IPS-11a (cell line): ENCODE data around the gene ANGPTL8.

ENCODE experiments used
- H3K4me3 ChIP-seq: one replicate; pipeline ENCODE4 v1.5.1; 2013; ENCODE audit warnings: low read depth, low read length, control low read depth

The ANGPTL8 gene

DNA sequence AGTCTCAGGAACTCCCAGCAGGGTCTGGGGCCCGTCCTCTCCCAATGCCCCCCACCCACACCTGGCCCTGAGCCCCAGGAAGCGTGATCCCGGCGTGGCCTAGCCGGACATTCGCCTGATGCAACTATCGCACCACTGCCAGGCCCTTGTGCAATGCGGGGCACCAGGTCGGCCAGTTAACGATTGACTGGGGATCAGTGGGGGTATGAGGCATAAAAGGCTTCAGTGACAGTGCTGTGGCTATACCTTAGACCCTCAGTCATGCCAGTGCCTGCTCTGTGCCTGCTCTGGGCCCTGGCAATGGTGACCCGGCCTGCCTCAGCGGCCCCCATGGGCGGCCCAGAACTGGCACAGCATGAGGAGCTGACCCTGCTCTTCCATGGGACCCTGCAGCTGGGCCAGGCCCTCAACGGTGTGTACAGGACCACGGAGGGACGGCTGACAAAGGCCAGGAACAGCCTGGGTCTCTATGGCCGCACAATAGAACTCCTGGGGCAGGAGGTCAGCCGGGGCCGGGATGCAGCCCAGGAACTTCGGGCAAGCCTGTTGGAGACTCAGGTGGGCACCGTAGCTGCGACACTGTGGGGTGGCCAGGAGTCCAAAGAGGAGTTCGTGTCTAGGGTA, at the start of gene ANGPTL8:
TSS of gene ANGPTL8 (plus strand) at position 243 of the 624 bp plus-strand sequence. CDS start at position 262, 19 bp downstream.
- no peak within 1 kb of the TSS for H3K4me3 ChIP-seq

DNA sequence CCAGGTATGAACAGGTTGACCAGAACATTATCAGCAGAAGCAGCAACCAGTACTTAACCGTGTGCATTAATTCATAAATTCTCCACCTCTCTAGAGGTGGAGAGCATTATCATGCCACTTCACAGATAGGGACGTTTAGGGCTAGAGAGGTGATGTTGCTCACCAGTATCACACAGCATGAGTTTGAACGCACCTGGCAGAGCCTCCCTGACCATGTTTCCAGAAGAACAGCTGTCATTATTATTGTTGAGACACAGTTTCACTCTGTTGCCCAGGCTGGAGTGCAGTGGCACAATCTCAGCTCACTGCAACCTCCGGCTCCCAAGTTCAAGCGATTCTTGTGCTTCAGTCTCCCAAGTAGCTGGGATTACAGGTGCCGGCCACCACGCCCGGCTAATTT, 48.9 kb upstream of the ANGPTL8 start:
- H3K4me3 ChIP-seq = no peak overlapping the region

DNA sequence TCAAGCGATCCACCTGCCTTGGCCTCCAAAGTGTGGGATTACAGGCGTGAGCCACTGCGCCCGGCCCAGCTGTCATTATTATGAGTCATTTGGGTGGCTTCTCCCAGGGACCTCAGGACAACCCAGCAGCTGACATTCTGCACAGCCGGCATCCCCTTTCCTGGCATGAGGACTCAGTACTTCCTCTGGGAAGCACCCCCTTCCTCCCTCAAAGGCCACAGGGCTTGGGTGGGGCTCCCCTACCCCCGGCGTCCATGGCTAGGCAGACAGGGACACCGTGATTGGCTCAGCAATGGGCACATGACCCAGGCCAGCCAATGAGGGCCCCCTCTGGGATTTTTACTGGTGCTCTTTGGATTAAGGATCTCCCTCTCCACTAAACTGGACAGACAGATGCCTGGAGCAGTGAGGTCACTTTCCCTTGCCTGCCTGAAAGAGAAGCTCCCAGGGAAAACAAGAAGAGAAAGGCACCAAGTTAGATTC, 48.1 kb upstream of the ANGPTL8 start:
- no peak overlapping the region for H3K4me3 ChIP-seq

DNA sequence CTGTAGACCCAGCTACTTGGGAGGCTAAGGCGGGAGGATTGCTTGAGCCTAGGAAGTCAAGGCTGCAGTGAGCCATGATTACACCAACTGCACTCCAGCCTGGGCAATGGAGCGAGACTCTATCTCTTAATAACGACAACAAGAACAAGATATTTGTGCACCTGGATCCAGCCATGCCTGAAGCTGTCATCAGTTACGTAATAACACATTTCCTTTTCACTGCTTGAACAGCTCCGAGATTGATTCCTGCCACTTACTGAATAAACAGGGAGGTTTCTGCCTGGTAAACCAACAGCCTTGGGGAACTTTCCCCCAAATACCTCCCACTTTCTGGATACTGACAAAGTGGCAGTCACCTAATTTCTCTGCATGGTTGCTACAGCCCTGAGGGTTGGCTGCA, 47.5 kb upstream of the ANGPTL8 start:
- no peak overlapping the region for H3K4me3 ChIP-seq

GRCh38 chr19:11192957-11193939, 46.2 kb upstream of the ANGPTL8 start:
- no peak overlapping the region for H3K4me3 ChIP-seq

DNA sequence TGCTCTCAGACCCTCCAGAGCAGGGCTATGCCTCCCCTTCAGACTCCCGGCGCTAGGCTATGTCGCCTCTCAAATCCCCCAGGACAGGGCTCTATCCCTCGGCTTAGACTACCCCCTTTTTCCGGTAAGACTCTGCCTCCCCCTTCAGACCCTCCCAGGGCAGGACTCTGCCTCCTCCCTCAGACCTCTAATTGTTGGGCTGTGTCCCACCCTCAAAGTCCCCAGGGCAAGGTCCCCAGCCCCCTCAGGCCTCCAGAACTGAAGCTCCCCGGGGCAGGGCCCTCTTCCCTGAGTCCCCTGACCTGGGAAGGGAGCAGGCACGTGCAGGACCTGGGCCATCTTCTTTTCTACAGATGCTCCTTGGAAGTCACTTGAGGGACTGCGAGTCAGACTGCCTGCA, 45.2 kb upstream of the ANGPTL8 start:
- no peak overlapping the region for H3K4me3 ChIP-seq

GRCh38 chr19:11194656-11195558, 44.5 kb upstream of the ANGPTL8 start:
- H3K4me3 ChIP-seq = no peak overlapping the region

DNA sequence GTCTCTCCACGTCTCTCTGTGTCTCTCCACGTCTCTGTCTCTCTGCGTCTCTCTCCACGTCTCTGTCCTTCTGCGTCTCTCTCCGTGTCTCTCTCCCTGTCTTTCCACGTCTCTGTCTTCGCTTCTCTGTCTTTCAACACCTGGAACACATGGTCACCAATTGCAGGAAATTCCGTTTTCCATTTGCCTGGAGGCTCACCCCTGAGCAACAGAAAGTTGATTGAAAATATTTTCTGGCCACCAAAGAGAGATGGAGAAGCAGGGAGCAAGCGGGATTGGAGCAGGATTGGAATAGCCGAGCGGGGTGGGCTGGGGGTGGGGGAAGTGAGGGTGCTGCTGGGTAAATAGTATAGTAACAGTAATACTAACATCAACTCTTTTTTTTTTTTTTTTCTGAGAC, 43.7 kb upstream of the ANGPTL8 start:
- no peak overlapping the region for H3K4me3 ChIP-seq

- peak overlapping the region; percentile 85 for H3K4me3 ChIP-seq
Observed at GRCh38 chr19:11196406-11197287, 42.8 kb upstream of the ANGPTL8 start.

DNA sequence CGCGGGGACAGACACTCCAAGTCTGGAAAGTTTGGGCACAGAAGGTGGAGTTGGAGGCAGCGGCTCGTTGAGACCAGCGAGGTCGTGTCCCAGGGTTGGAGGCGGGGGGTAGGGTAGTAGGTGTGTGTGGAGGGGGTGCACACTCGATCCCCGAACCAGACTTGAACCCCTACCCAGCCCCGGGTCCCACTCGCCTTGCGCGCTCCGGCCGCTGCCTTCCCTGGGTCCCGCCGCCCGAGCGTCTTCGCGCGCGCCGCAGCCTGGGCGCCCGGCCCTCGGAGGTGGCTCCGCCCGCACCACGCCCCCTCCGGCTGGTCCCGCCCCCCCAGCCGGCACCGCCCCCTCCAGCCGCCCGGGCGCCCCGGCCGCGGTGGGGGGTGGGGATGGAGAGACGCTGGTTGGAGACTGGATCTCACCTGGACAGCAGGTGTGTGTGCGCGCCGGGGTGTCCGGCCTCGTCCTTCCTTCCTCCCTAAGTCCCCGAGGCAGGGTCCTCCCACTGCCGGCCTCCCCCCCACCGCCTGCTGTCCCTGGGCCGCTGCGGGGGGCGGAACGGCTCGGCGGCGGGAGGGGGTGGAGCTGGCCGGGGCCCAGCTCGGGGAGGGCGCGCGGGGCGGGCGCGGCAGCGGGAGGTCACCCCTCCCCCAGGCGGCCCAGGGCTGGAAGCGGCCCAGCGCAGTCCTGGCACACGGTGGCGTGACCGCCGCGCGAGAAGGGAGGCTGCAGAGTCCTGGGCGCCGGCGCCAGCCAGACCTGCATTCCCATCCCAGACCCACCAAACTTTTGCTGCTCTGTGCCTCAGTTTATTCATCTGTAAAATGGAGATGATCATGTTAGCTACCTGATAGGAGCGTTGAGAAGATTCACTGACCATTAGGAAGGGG, 41.9 kb upstream of the ANGPTL8 start, which contains the start of gene KANK2:
TSS of gene KANK2 (minus strand) at position 255 of the 884 bp plus-strand sequence. CDS start 3,034 bp downstream, outside the sequence.
- H3K4me3 ChIP-seq = peak within 1 kb of the TSS; percentile 85

- H3K4me3 ChIP-seq = peak overlapping the region; percentile 13
Observed at GRCh38 chr19:11198175-11198534, 41.3 kb upstream of the ANGPTL8 start.

- no peak overlapping the region for H3K4me3 ChIP-seq
Observed at GRCh38 chr19:11198769-11199424, 40.5 kb upstream of the ANGPTL8 start.

DNA sequence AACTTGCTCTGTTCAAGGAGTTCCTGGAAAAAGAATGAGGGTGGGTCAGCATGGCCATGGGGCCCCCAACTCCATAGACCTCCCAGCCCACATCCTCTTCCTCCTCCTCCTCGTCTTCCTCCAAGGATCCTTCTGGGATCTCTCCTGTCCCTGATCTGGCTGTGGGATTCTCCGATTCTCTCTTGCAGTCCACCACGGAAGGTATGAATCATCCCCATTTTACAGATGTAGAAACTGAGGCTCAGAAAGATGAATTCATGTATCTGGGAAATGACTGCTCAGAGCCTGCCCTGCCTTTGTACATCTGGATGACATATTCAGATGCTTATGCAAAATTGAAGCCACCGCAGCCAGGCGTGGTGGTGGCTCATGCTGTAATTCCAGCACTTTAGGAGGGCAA, 39.9 kb upstream of the ANGPTL8 start:
- no peak overlapping the region for H3K4me3 ChIP-seq

- H3K4me3 ChIP-seq = no peak overlapping the region
Observed at GRCh38 chr19:11200015-11200574, 39.3 kb upstream of the ANGPTL8 start.

- no peak overlapping the region for H3K4me3 ChIP-seq
Observed at GRCh38 chr19:11200931-11201330, 38.5 kb upstream of the ANGPTL8 start.

DNA sequence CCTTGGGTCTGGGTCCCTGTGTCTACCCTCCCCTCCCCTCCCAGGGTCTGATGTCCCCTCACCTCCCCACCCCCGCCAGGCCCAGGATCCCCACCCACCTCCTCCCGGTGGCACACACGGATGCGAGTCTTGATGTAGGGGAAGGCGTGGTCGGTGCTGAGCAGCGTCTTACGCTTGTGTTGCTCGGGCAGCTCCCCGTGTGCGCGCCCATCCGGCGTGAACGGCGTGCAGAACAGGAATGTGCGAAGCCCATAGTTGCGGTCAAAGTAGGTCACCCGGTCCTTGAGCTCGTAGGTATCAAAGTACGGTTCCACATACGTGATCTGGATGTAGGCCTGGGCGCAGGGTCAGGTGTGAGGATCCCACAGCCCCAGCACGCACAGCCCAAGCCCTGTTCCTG, 37.6 kb upstream of the ANGPTL8 start:
- H3K4me3 ChIP-seq = no peak overlapping the region

DNA sequence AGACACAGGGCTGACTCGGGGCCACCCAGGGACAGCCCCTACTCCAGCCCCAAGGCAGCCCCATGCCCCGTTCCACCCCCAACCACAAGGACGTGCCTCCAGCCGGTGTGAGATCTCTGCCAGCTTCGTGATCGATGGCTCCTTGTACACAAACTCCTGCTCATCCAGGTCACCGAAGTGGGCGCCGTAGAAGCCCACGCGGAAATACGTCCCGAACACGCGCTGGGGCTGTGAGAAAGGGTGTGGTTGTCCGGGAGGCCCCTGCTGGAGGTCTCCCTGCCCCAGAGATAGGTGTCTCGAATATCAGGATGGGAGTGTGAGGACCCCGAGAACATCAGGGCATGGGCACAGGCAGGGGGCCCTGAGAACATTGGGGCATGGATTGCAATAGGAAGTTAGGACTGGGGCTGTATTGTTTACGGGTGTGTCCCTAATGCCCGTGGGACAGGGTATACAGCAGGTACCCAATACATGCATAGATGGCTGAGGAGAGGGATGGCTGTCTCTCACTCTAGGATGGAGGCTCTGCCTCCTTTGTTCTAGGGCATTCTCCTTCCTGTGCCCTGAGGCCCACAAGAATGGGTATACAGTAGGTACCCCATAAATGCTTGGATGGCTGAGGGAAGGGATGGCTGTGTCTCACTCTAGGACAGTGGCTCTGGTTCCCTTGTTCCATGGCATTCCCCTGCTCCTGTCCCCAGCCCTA, 36.8 kb upstream of the ANGPTL8 start:
- no peak overlapping the region for H3K4me3 ChIP-seq
